Hematopoietic multipotent progenitor cell treated with erythropoietin and hydrocortisone succinate and interleukin-3 and kit ligand, for 17 days (in vitro differentiated cells): ENCODE data around the gene FOXA1.
A peak's percentile ranks its signal among the peaks of the same experiment; 100 is the strongest.

Experiments
- DNase-seq: peaks from one replicate; pipeline ENCODE4 v3.0.0-alpha.2; 2015; ENCODE audit warnings: low spot score

The FOXA1 gene

GRCh38 chr14:37602605-37603453, 7.8 kb upstream of the FOXA1 start:
- no peak for DNase-seq

DNA sequence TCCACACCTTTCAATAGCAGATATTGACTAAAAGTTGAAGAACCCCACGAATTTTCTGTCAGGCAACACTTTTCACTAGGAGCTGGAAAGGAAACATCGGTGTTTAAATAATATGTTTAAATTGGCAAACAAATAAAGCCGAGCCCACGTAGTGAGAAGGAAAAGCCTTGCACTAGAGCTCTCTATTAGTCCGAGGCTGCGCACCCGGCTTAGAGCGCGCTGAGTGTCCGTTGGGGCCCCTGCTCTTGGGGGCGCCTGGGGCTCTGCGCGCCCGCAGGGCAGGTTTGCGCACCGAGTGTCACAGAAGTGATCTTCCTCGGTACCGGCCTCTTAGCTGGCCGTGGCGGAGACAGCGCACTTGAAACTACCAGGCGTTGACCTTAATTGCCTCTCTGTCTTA, 6.8 kb upstream of the FOXA1 start:
- DNase-seq: no peak

GRCh38 chr14:37600880-37601741, 6.1 kb upstream of the FOXA1 start:
- no peak for DNase-seq

DNA sequence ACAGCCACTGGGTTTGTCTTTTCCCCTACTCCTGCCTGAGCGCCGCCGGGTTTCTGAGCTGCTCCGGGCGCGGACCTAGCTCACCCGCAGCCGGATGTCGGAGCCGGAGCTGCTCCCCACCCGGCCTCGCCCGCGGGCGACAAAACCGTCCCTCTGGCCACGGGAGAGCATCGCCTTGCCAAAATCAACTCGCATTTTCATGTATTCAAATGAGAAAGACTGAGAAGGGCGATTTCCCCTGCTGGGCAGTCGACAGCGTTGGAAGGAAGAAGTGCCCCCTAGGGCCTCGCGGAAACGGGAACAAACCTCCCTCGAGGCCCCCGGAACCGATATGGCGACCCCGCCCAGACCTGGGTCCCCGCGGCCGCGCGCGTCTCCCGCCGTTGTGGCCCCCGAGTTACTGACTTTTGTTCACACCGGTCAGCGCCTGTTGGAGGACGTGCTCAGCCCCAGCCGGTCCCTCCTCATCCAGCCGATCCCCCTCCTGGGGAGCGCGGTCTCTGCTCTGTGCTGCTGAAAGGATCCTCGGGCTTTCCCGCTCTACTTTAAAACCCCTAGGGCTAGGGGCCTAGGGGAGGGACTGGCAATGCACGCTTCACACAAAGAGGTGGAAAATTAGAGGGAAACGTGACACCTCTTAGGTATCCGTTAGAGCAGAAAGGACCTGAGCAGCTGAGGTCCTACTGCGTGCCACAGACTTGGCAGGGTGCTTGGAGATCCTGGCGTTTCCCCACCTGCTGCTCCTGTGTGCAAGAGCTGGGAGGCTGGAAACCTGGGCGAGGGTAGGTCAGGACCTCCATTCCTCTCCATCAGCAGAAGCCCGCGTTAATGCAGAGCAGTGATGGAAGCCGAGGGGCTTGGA, 4.7 kb upstream of the FOXA1 start:
- no peak for DNase-seq

DNA sequence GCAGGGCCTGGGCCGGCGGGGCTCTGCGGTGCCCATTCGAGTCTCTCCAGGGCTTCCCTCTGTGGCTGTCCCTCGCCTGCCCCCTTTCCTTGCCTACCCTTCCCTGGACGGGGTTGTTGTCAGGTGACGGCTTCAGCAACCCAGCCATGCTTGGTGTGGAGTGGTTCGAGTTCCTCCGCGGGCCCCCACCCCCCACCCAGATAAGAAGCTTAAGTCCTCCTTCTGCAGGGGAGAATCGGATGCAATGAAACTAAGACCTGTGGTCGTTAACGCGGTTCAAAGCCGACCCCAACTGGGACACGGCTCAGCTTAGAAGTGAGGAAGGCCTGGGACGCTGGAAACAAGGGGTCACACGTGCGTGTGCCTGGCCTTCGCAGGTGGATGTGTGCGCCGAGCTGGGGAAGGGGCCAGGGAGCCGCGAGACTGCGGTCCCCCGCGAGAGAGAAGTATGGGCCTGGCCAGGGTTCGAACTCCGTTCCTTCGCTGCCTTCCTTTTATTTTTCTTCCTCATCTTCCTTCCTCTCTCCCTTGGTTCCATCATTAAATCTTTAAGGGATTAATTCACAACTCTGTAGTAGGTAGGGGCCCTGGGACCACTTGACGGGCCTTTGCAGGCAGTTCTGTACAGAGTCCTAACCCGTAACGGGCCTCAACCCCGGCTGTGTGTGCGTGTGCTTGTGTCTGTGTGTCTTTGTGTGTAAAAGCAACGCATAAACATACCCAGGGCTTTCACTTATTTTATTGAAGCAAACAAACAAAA, 3.9 kb upstream of the FOXA1 start:
- DNase-seq: no peak

DNA sequence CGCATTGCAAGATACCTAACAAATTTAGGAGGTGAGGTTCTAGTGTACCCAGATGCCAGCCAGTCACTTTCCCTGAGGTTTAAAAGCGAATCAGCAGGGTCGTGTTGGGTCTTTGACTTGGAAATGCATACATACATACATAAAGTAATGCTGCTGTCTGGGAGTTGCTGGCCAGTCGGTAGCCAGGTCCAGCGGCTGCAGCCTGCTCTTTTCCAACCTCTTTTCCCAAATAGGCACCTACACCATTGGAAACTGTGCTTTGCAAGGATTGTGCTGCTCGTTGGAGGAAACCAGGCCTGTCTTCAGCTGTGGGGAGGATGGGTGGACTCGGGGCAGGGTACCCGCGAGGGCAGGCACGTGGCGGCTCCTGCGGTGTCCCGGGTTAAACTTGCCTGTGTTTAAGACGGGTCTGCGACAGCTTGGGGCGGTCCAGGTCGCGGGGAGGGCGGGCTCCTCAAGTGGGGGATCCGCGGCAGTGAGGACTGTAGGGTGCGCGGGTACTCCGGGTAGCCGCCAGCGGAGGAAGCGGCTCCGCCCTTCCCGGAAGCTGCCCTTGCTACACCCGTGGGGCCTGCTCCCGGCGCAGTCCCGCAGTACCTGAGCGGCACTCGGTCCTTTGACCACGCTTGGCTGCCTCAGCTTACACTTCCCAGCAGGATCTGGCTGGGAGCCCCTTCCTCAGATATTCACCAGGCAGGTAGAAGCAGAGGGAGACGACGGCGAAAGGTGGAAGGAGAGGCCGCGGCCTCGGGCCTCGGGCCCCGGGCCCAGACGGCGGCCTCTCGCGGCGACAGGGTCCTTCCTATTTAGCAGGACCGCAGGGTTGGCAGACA, 3.1 kb upstream of the FOXA1 start:
- DNase-seq: no peak

- DNase-seq: no peak
These were observed 2.5 kb upstream of the FOXA1 start for GRCh38 chr14:37597538-37597913.

- DNase-seq: no peak
These were observed 1.9 kb upstream of the FOXA1 start for GRCh38 chr14:37596790-37597472.

DNA sequence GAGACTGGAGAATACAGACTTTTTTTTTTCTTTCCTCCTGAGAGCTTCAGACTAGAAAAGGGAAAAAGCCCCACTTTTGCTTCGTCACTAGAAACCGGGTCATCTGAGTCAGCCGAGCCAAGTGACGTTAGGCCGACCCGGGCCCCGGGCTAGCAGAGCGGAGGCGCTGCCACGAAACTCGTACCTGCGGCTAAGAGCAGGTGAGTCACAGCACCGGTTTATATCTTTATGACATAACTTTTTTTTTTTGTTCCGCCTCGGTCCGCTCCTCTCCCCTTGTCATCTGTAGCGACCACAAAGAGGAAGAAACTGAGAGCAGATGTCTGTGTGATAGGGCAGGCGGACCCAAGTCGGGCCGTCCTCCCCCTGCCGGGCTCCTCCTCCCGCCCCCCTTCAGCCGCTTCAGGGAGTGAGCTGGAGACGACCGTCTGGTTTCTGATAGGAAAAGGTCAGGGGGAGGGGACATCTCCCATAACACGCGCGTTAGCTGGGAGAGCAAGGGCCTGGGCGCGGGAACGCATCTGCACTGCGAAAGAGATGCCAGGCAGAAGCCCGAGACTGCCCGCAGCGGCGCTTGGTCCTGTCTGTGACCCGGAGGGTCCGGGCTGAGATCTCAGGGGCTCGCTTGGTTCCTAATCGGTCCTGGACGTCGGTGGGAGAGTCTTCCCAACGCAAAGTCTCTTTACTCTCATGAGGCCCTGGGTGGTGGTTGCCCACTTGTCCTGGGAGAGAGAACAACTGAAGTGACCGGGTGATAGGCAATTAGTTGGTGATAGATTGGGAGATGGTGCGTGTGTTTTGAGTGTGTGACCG, 966 bp upstream of the FOXA1 start:
- DNase-seq: no peak

DNA sequence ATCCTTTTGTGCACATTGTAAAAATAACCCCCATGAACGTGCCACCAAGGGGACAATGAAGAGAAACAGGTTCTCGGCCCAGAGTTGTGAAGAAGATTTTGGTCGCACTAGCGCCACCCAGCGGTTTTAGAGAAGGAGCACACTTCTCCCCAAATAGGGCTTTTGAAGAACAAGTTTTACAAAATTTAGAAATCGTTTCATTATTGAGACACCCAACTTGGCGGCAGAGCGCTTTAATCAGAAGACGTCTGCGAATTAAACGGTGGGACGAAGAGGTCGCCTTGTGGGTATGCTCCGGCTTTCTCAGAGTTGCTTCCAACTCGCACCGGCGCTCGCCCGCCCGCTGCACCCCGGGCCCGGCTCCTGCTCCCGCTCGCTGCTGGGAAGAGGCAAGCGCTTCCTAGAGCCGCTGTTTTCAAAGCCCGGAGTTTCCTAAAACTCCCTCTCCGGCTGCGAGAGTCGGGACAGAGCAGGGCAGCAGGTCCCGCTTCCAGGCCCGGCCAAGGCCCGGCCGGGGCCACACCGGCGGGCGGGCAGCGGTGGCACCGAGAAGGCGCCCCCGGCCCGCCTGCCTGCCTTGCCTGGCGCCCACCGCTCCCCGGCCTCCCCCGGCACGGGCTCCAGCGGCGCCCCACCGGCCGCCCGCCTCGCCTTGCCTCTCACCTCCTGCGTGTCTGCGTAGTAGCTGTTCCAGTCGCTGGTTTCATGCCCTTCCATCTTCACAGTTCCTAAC, 645 bp downstream of the FOXA1 start:
- peak; percentile 28 for DNase-seq

DNA sequence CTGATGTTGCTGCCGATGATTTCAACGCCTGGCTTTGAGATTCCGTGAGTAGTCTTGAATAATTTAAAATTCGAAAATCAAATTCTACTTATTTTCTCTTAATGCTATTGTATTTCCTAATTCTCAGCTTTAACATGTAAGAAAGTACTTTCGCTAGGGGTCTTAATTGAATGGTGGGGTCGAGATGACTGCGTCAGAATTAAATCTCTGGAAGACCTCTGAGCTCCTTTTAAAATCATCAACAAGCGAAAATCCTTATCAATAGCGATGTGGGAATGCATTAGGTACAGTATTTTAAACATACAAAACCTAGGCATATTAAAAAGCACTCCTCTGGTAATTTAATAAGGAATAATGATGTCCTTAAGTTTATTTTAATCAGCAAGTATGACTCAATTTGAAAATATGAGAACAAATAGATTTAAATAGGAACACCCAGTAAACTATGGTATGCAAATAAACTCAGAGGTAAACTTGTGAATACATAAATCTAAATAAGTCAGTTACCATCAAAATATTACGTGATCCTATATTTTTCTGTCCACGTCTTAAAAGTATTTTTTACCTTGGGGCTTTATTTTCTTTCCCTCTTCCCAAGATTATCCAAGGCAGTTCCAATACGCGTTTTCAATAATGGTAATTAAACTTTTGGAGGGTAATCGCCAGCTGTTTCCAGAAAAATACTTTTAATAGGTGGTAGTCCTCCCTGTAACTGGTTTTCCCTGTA, 1.4 kb downstream of the FOXA1 start:
- no peak for DNase-seq

DNA sequence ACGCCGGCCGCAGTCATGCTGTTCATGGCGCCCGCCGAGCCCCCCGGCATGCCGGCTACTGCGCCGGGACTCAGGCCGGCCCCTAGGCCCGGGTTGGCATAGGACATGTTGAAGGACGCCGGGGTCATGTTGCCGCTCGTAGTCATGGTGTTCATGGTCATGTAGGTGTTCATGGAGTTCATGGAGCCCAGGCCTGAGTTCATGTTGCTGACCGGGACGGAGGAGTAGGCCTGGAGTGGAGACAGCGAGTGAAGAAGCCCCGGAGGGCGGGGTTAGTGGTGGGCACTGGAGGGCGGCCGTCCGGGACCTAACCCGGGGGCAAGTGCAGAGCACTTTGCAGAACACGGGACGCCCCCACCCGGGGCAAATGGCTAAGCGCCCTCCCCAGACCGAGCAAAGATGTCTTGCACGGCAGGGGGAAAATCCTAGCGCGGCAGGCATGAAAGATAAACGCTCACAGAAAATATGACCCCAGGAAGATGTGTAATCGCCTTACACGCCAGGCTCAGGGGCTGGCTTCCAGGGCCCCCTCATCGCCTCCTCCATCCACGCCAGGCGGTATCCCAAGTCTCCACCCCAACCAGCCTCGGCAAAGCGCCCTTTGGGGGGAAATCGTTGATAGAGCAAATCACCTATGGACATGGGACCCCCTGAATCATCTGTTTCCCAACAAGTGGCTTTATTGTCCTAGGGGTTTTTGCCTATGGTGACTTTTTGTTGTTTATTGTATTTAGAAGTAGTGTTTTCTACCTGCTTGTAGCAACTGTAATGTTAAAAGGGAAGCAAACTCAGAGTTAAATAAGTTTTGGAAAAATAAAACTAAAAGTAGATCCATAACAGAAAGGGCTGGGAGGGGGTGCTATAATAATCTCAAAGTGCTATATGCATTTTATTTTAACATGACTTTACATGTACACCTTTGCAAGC, 2.3 kb downstream of the FOXA1 start:
- no peak for DNase-seq

DNA sequence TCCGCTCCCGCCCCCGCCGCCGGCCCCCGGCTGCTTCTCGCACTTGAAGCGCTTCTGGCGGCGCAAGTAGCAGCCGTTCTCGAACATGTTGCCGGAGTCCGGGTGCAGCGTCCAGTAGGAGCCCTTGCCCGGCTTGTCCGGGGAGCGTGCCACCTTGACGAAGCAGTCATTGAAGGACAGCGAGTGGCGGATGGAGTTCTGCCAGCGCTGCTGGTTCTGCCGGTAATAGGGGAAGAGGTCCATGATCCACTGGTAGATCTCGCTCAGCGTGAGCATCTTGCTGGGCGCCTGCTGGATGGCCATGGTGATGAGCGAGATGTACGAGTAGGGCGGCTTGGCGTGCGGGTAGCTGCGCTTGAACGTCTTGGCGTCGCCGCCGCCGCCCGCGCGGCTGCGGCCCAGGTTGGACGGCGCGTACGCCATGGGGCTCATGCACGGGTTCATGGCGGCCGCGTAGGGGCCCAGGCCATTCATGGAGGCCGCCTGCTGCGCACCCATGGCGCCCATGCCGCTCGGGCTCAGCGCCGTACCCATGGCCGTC, 3.0 kb downstream of the FOXA1 start:
- no peak for DNase-seq

GRCh38 chr14:37591311-37591940, 3.6 kb downstream of the FOXA1 start:
- DNase-seq: no peak

- no peak for DNase-seq
These were observed 4.5 kb downstream of the FOXA1 start for GRCh38 chr14:37590428-37591139.
